ENCODE measurements around the gene LGALS9.
"Not testable (repeated sequence)": the region's sequence is repeated elsewhere in the genome, so short reads cannot be mapped to it uniquely, and the experiment has no call there.

The LGALS9 gene

GRCh38 chr17:27655525-27656111, 24.6 kb downstream of the LGALS9 start:
- DNase-seq: not testable (repeated sequence)

DNA sequence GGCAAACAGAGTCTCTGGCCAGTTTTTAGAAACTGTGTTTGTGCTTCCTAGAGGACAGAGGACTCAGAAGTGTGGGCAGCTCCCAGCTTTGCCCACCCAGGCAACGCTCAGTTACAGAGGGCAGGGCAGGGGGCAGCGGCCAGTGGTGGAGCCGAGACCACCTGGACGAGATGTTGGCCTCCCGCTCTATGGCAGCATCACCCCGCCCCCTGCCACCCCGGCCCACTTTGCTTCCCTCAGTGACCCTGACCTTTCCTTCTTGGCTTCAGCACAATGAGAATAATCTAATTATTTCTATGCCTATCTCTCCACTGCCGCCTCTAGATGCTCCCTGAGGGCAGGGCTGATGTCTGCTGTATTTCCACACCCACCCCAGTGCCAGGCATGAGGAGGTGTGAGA, 25.6 kb downstream of the LGALS9 start:
- DNase-seq: not testable (repeated sequence)

DNA sequence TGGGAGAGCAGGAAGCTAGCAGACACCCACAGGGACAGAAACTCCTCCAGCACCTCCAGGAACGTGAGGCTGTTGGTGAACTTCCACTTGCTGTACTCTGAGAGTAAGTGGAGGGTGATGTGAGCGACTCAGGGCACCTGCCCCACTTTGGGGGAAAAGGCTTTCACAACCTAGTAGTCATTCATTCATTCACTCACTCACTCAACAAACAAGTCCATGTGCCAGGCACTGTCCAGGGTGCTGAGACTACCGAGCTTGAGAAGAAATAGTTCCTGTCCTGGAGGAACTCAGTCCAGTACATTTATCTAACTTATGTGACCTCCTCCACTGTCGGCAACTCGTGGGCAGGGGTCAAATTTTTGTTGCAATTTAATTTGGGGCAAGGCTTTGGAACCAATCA, 26.6 kb downstream of the LGALS9 start:
- DNase-seq: no peak

DNA sequence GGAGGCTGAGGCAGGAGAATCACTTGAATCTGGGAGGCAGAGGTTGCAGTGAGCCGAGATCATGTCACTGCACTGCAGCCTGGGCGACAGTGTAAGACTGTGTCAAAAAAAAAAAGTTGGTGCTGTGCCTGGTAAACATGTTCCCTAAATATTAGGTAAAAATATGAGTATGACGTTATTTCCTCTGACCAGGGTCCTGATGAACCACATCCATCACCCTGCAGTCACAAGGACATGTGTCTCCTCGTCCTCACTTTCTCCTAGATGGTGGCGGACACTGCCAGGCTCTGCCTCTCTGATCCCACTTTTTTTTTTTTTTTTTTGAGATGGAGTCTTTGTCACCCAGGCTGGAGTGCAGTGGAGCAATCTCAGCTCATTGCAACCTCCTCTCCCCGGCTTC, 28.7 kb downstream of the LGALS9 start:
- DNase-seq: no peak

DNA sequence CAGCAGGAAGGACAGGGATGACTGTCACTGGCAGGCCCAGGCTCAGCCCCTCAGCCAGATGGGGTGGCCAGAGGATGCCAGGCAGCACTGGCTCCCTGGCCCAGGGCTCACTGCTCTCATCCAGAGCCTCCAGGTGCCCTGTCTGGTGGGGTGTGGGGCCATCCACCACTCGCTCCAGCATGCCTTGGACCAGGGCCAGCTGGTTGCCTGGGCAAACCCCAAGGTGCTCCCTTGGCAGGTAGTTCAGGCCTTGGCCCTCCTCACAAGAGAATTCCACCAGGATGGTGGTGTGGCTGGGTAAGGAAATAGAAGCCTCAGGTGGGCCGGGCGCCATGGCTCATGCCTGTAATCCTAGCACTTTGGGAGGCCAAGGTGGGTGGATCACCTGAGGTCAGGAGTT, 29.4 kb downstream of the LGALS9 start:
- DNase-seq: no peak

DNA sequence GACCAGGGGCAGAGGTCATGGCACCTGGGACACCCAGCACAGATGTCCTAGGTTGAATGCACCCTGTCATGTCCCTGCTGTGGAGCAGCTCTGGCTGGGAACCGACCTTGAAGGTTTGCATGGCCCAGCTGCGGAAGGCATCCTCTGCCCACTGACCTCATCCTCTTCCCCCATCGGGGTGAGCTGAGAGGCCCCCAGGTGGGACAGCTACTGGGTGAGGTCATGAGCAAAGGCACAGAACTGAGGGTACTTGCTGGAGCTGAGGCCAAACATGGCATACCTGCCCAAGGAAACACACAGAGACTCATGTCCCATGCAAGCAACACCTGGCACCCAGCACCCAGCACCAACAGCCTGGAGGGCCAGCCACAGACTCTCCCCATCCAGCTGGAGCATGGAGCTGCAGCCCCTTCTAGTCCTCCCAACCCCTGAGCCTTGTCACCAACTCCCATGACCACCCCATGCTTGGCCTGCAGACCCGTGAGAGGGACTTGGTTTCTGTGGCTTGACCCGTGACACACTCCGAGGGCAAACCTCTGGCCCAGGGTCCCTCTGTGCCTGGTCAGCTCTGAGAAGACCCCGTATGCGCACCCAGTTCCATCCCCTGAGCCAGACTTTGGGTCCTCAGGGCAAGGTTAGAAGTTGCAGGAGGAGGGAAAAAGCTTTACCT, 33.1 kb downstream of the LGALS9 start:
- DNase-seq: no peak

DNA sequence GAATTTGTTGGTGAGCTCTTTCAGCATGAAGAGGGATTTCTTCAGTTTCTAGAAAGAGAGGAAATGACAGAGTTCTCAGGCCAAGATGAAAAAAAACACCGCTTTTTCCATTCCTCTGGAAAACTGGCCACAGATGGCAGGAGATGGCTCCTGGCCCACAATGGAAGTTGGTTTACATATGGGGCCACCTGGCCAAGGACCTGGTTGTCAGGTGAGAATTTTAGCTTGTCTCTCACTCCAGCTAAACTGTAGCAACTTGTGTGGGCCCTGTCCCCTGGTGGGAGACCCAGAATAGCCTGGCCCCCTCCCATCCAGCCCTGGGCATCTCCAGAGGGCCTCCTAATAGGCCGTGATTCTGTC, 33.6 kb downstream of the LGALS9 start:
- DNase-seq: no peak

- no peak for DNase-seq
Measured at GRCh38 chr17:27665549-27665948, 34.6 kb downstream of the LGALS9 start.

DNA sequence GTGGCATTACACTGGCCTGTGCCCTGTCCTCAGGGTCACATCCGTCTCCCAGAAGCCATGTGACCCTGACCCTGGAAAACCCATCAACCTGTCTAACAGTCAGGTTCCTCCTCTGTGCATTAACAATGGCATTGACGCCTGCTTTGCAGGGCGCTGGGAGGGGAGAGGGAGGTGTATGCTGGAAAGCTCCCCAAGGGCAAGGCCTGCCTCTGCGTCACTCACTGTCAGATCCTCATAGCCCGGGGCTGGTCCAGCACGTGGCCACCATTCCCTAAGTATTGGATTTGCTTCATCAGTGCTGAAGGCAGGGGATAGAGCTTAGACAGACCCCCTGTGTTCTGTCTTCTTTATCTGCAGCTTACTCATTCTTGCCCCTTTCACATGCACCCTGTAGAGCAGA, 35.3 kb downstream of the LGALS9 start:
- not testable (repeated sequence) for DNase-seq

DNA sequence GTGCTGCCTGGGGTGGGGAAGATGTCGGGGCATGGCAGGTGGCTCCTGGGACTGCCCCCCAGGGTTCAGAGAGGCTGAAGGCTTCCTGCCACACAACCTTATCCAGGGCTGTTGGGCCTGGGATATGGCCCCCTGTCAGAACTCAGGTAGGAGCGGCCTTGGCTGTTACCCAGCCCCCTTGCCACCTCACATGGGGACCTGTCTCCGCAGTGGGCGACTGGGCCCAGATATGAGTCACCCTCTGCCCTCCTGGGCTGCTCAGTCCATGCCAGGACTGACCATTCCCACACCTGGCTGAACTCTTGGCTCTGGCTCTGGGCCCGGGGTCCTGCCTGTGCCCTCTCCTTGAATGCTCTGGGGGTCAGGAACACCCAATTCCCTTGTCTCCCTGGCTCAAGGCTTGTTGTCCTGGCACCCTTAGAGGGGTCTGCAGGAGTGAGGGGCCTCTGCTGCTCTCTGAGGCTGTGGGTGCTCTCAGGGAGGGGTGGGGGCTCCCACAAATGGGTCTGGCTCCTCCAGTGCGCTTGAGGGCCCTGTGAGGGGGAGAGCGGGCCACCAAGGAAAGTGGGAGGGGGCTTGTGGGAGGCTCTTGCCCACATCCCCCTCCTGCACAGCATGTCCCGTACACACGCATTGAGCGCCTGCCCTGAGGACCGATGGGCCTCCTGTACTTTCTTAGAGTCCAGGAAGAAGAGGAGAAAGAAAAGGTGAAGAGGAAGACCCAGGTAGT, 36.0 kb downstream of the LGALS9 start:
- DNase-seq: no peak

- no peak for DNase-seq
Measured at GRCh38 chr17:27667656-27668487, 36.9 kb downstream of the LGALS9 start.

- DNase-seq: no peak
Measured at GRCh38 chr17:27668488-27668823, 37.5 kb downstream of the LGALS9 start.

DNA sequence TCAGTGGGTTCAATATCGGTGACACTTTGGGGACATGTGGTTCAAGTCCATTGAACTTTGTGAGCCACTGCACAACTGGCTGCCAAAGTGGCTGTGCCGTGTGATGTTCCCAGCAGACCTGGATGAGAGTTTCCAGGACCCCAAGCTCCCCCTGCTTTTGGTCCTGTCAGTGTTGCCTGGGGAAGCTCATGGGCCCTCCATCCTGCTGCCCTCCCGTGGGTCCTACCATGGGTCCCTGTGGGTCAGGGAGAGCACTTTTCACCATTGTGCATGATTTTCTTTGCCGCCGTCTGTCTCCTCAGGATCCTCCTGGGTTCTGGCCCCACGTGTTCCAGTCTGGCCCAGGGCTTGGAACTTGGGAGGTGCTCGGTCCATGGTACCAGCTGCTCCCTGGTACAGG, 38.1 kb downstream of the LGALS9 start:
- DNase-seq: no peak

GRCh38 chr17:27669850-27670249, 38.9 kb downstream of the LGALS9 start:
- no peak for DNase-seq

DNA sequence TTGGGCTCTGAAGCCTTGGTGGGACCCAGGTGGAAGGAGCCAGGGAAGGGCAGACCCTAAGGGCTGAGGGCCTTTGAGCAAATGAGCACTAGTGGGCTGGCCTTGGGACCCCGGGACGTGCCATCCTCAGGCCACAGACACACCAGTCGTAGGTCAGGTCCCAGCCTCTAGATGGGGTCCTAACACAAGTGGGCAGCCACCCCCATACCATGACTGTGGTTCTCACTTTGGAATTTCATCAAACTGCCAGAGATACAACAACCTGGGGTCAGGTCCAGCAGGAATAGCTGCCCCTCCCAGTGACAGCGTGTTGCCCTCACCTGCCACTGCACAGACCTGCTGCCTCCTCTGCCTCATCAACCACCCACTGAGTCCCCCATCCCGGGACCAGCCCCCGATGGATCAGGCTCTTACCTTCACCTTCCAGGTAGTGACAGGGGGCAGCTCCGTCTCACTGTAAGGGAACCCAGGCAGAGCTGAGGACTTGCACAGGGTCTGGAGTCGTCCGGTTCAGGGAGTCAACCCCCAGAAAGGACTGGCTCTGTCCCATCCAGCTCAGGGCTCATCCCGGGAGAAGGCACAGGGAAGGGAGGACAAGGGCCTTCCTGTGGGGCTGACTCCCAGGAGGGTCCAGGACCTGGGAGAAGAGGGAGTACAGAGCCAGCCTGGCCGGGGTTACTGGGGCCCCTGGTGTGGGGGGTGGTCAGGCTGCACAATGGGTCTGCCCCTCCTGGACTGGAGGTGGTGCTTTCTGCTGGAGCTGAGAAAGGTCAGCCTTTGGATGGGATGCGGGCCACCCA, 40.0 kb downstream of the LGALS9 start:
- no peak for DNase-seq

- no peak for DNase-seq
Measured at GRCh38 chr17:27671591-27671910, 40.6 kb downstream of the LGALS9 start.

DNA sequence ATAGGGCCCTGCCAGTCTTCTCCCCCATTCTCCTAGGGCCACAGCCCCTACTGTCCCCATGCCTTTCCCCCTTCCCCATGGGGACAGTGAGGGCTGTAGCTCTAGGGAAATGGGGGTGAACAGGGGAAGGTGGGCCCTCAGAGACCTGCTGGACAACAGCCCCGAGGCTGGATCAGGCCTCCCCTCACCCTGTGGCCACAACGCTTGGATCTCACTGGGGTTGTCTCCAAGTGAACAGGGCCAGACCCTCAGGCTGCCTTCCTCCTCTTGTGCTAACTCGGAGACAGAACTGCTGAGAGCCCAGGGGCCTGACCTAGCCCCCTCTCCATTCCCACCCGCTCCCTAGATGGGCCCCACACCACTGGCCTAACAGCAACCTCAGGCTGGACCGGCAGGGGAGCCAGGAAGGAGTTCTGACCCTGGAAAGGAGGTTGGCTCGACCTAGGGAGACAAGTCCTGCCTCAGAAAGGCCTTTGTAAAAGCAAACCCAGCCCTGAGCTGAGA, 41.0 kb downstream of the LGALS9 start:
- not testable (repeated sequence) for DNase-seq

- no peak for DNase-seq
Measured at GRCh38 chr17:27674335-27674734, 43.3 kb downstream of the LGALS9 start.

GRCh38 chr17:27677191-27677590, 46.2 kb downstream of the LGALS9 start:
- DNase-seq: no peak

DNA sequence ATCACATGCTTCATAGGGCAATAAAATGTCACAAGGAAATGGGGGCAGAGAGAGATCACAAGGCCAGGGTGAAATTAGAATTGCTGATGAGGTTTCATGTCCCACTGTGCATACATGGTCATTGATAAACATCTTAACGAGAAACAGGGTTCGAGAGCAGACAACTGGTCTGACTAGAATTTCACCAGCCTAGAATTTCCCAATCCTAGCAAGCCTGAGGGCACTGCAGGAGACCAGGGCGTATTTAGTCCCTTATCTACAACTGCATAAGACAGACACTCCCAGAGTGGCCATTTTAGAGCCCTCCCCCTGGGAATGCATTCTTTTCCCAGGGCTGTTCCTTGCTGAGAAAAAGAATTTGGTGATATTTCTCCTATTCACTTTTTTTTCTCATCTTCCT, 55.3 kb downstream of the LGALS9 start:
- DNase-seq: not testable (repeated sequence)

DNA sequence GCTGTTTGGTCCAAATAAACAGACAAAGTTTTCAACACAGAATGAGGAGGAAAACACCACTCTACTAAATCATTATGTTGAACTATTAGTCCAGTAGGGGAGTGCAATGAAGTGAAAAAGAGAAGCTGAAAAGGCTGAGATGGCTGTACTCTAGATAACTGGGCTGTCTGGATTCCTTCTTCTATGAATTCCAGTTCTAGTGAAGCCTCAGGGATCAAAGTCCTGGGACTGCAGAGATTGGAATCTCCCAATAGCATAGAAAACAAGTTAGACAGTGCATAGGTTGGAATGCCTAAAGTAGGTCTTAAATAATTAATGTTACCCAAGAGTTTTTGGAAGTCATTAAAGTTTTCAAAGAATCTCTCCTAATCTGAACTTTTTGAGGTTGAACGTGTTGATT, 59.9 kb downstream of the LGALS9 start:
- DNase-seq: no peak

DNA sequence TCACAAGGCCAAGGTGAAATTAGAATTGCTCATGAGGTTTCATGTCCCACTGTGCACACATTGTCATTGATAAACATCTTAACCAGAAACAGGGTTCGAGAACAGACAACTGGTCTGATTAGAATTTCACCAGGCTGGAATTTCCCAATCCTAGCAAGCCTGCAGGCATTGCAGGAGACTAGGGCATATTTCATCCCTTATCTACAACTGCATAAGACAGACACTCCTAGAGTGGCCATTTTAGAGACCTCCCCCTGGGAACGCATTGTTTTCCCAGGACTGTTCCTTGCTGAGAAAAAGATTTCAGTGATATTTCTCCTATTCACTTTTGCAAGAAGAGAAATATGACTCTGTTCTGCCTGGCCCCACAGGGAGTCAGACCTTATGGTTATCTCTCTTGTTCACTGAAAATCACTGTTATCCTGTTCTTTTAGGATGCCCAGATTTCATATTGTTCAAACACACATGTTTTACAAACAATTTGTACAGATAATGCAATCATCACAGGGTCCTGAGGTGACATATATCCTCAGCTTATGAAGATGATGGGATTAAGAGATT, 64.3 kb downstream of the LGALS9 start:
- DNase-seq: not testable (repeated sequence)

All from NCI-H2029 (cell line).